Measurements from ENCODE around the gene ZC3H8. TPM values are rescaled to one million over a fixed set of nuclear protein-coding genes. Genes with fewer than 3 reads are reported as not detected.

The ZC3H8 gene
- total RNA-seq, 1 donor from 2014 or later = 2.7 TPM

DNA sequence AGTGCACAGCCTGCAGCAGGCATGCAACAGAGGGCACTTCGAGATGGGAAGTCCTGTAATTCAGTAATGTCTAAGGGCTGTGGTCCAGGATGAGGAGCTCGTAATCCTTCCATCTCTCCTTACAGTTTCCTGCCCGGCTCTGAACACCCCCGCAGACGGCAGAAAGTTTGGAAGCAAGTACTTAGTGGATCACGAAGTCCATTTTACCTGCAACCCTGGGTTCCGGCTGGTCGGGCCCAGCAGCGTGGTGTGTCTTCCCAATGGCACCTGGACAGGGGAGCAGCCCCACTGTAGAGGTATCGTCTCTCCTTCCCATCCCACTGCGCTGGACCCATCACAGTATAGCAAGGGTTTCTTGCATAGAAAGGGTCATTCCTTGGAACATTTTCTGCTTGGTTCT, 90.0 kb downstream of the ZC3H8 start:
- DNase-seq (ENCODE audit: low read depth in 2 of 2) = no peak

DNA sequence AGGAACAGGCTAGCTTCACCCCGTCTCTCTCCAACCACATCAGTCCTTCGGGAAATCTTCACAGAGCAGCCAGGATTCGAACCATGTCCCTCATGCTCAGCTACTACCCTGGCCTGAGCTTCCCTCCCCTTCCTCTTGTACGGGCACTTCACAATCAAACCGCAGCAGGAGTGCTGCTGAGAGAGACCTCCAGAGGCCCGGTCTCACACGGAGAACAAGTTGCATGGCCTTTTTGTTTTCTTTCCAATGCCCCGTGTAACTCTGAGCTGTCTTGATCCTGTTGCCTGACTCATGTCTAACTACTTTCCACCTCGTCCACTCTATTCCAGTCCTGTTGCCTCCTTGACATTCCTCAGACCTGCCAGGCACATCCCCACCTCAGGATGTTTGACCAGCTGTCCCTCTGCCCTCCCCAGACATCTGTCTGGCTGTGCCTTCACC, 91.3 kb downstream of the ZC3H8 start:
- no peak for DNase-seq (ENCODE audit: low read depth in 2 of 2)

DNA sequence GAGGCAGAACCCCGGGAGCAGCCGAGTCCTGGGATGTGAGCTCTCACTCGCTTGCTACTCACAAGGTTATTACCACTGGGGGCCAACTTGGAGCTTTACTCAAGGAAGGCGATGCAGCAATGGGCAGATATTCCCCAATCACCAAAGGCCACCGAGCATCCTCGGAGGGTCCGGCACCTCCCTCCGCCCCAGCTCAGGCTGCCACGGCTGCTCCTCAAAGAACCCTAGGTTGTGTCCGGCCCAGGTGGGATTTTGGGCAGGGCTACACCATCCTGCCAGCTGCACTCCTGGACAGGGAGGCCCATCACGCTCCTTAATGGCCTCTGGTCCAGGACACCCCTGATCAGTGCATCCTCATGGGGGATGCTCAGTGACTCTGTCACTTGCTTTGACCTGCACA, 91.9 kb downstream of the ZC3H8 start:
- DNase-seq (ENCODE audit: low read depth in 2 of 2) = no peak

DNA sequence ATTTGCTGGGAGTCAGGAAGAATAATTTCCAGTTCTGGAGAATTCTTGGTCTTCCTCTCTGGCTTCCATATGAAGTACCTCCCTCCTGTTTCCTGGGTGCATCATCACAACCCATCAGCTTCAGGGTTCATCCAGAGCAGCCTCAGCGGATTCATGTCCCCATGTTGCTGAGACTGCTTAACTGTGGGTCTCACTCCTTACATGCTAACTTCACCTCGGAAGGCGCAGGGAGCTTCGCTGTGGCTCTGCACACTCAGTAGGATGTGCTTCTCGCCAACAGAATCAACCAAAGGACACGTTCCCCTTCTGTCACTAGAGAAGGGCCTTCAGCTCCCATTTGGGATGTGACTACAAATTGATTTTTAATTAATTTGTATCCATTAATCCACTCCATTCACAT, 92.5 kb downstream of the ZC3H8 start:
- no peak for DNase-seq (ENCODE audit: low read depth in 2 of 2)

Other genes with a start within 250 kb of the ZC3H8 start
- 26.8 and 28.7 TPM in 2 replicates for gene TMEM87B, start 199.8 kb downstream of the ZC3H8 start, total RNA-seq
- 1.5 and 6.6 TPM in 2 replicates for gene FBLN7, start 116.7 kb downstream of the ZC3H8 start, total RNA-seq
- 1.8 and 2.0 TPM in 2 replicates for gene ZC3H6, start 20.6 kb upstream of the ZC3H8 start, total RNA-seq
- 6.2 and 8.7 TPM in 2 replicates for gene RGPD8, start 178.6 kb upstream of the ZC3H8 start, total RNA-seq
- gene TTL, start 227.1 kb upstream of the ZC3H8 start, total RNA-seq = 10.0 and 10.1 TPM in 2 replicates

All from dermis microvascular lymphatic vessel endothelial cell (primary cell).